HG03442 (cell line): Measurements from ENCODE around the gene PLEKHH2.

Experiments used
- ATAC-seq: cut with Tn5 transposase; IDR thresholded peaks from one replicate; pipeline ENCODE4 v1.9.1; 2021; ENCODE audit warnings: mild to moderate bottlenecking, moderate library complexity; ENCODE audit not compliant: unreplicated experiment

The PLEKHH2 gene

GRCh38 chr2:43803113-43803512 lies 166.1 kb downstream of the PLEKHH2 start:
- no peak for ATAC-seq

GRCh38 chr2:43806719-43807031 lies 169.6 kb downstream of the PLEKHH2 start:
- ATAC-seq, result no peak

- ATAC-seq, result no peak
Observed at GRCh38 chr2:43810452-43810851, 173.4 kb downstream of the PLEKHH2 start.

GRCh38 chr2:43810888-43811287 lies 173.8 kb downstream of the PLEKHH2 start:
- ATAC-seq, result no peak

GRCh38 chr2:43812006-43812405 lies 174.9 kb downstream of the PLEKHH2 start:
- no peak for ATAC-seq

- no peak for ATAC-seq
Observed at GRCh38 chr2:43812947-43813346, 175.9 kb downstream of the PLEKHH2 start.

- ATAC-seq, result no peak
Observed at GRCh38 chr2:43814711-43815110, 177.7 kb downstream of the PLEKHH2 start.
